GM21515 (cell line): Measurements from ENCODE around the gene CBS.
"Not testable (repeated sequence)": the region's sequence is repeated elsewhere in the genome, so short reads cannot be mapped to it uniquely, and the experiment has no call there.

Experiments
- ATAC-seq: cut with Tn5 transposase; IDR thresholded peaks from one replicate; pipeline ENCODE4 v1.9.1; 2021; ENCODE audit not compliant: unreplicated experiment

The CBS gene

DNA sequence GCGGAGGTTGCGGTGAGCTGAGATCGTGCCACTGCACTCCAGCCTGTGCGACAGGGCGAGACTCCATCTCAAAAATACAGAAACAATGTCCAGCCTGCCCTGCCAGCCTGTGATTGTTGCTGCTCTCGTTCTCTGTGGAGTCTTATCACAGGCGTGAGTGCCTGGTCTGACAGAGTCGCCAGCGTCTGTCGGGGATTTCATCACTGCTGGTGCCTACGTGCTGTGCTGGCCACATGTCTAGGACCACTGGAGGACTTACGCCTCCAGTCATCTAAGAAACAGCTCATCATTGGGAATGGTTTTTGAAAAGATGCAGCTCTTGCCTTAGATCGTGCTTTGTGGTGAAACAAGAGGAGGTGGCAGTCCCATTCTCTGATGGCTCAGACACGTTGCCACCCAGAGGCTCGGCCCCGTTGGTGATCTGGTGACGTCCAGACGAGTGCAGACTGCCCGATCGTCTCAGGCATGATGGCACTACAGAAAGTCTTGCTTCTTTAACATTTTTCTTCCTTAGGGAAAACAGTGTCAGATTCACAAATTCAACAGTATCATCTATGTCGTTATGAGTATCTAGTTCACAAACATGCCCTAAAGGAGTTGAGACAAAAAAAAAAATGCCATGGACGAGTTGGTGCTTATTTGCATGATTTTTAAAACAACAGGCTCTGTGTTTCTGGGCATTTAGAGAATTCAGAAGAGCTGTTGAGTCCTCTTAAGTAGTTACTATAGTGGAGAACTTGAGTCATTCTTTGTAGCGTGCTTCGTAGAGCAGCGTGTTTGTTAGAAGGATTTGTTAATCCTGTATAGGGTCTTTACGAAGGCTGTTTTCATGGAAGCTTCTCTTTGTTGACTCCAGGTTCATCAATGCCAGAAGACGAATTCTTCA, 47.5 kb downstream of the CBS start:
- ATAC-seq = no peak

DNA sequence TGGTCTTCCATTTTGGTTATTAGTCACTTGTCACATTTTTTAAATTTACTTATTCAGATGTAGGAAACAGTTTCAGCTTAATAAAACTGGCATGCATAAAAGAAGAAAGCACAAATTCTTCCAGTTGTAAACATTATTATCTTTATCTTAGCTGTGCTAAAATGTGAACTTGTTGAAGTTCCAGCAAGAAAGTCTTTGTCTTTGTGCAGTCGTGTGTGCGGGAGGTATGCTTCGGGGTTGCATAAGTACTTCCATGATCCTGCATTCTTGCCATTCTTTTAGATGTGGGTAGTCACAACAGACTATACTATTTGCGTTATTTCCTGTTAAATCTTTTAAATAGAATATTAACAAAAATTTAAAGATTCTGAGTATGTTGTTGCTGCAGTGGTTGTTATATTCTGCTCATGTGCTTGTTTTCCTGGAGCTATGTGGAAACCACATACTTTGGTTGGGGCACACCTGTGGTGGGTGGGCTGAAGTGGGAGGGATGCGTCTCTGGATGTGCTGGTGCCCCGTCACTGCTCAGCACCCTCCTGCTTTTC, 49.9 kb downstream of the CBS start:
- no peak for ATAC-seq

DNA sequence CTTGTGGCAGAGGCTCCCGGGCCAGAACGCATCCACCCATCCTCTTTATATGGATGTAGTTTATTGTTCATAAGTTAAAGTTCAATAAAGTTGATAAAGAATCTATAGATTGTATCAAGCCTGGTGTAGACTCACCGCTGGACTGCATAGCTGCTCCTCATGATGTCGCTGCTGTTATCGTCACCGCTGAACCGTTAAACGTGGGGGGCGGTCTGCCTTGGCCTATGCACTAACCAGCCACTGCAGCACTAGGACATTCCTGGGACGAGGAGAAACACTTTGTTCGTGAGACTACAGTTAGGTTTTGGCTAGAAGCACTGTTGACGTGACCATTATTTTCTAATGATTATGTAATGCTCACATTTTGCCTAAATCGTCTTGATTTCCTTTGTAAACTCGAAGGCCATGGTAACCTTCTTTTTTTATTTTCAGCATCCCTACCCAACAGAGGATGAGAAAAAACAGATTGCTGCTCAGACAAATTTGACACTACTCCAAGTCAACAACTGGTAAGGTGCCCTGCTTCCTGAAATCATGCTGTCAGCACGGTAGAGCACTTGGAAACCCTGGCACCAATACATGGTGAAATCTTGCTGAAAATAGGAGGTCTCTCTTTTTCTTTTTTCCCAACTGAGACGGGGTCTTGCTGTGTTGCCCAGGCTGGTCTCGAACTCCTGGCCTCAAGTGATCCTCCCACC, 51.0 kb downstream of the CBS start:
- no peak for ATAC-seq

DNA sequence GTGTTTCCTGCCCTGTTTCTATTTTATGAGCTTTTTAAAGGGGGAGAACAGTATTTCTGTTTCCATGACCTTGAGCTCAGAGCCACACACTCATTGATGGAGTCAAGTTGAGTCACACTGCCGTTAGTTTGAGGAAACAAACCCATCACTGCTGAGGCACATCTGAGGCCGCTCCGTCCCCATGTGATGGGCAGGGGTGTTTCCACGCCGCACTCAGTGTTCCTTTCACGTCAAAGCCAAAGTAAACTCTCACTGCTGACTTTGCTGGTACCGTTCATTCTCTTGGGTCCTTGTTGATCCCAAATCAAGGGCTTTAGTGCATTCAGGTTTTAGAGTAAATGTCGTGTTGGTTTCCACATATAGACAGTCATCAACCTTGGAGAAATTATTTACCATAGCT, 52.5 kb downstream of the CBS start:
- no peak for ATAC-seq

DNA sequence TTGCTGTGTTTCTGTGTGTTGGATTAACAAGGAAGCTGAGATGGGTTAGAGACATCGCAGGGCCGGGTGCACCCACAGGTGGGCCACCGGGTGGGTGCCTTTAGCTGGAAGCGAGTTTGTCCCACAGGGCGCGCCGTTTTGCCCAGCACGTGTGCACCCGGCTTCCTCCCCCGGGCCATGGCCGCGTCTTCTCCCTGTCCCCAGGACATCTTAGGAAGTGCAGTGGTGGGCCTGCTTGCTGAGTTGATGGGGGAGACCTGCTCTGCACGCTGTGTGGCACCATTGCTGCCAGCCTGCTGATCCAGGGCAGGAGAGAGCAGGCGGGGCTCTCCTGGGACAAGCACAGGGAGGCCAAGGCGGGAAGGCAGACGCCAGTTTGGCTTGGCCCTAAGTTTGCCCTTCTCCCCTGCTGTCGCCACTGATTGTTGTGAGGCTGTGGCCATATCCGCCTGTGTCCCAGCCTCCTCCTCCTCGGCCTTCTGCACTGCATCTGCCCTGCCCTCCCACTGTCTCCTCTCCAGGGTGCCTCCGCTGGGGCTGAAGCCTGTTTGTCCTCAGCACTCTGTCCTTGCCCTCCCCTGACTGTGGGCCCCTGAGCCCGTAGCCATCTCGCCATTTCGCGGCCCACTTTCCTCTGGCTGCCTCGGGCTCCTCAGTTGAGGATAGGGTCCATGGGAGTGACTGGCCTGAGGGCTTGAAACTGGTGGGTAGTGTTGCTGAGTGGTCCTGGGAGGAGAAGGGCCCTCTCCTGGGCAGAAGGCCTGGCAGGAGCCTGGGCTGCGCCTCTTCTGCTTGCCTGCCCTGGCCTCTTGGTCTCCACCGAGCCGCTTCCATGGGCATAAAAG, 53.7 kb downstream of the CBS start:
- no peak for ATAC-seq

DNA sequence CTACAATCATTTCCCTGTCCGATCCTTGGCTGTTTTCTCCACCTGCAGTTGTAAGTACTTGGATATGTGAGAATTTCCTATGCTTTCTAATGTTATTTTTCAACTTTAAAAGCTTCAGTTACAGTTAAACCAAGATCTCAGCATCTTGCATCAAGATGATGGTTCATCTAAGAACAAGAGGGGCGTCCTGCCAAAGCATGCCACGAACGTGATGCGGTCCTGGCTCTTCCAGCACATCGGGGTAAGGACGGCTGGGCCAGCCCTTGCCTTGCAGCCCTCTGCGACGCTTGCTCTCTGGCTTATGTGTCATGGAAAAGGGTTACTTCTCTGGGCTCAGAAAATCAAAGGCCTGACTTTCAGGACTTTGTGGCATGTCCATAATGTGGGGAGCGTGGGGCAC, 54.4 kb downstream of the CBS start:
- ATAC-seq = no peak

- ATAC-seq = no peak
These were observed 54.9 kb downstream of the CBS start for GRCh38 chr21:43020771-43021170.

DNA sequence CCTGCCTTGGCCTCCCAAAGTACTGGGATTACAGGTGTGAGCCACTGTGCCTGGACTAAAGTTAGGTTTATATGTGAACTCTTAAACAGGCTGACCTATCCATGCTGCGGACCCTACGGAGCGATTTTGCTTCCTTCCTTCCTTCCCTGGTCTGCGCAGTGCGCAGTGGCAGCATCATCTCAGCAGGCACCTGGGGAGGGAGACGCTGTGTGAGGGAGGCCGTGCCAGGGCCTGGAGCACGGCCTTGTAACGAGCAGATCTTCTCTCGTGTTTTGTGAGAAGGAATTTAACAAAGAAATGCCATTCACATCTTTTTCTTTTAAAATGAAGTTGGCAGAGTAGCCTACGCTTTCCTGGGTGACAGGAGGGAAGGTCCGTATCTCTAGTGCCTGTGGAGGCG, 55.5 kb downstream of the CBS start:
- ATAC-seq = no peak

DNA sequence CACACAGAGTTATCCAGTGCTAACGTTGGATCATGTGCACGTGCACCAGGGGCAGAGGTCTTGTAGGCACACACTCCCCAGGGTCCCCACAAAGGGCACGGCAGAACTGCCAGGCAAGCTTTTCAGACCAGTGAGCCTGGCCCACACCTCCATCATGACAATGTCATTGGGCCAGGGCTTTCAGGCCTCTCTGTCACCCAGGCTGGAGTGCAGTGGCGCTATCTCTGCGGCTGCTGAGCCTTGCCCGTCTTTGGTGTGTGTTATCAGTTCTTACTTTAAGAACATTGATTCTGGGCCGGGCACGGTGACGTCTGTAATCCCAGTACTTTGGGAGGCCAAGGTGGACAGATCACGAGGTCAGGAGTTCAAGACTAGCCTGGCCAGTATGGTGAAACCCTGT, 57.1 kb downstream of the CBS start:
- ATAC-seq = no peak

GRCh38 chr21:43016728-43017127, 58.9 kb downstream of the CBS start:
- no peak for ATAC-seq

DNA sequence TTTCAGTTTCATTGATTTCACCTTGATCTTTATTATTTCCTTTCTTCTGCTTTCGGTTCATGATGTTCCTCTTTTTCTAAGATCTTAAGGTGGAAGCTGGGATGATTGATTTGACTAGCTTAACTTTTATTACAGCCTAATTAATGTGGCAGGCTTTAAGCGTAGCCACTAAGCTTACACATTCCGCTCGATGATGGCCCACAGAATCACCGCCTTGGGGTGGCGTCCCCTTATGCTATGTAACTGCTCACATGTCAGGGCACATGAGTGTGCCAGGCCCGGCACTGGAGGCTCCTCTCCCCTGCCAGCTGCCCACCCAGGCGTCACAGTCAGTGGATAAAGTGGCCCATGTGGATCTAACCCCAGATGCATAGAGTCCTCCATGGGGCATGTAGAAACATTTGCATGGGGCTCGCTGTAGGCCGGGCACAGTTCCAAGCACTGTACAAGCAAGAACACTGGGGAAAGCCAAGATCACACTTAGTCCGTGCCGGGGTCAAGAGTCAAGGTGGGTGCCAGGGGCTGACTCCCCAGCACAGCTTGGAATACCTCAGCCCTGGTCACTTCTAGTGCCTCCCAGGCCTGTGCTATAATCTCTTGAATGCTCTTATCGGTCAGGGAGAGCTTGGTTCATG, 59.6 kb downstream of the CBS start:
- ATAC-seq = no peak

DNA sequence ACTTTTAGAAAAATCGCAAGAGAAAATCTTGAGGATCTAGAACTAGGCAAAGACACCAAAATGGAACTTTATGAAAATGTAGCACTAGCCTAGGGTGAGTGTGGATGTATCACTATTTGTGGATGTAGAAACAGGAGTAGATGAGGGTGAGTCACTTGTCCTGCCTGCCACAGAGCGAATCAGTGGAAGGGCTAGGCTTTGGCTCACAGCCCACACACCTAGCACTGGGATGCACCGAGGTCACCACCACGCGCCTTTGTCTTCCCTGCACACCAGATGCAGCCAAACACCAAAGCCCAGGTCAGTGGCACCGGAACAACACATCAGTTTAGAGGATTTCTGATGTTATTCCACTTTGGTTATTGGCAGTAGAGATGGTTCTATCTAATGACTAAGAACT, 63.0 kb downstream of the CBS start:
- no peak for ATAC-seq

GRCh38 chr21:43006874-43007208, 68.8 kb downstream of the CBS start:
- ATAC-seq = no peak

DNA sequence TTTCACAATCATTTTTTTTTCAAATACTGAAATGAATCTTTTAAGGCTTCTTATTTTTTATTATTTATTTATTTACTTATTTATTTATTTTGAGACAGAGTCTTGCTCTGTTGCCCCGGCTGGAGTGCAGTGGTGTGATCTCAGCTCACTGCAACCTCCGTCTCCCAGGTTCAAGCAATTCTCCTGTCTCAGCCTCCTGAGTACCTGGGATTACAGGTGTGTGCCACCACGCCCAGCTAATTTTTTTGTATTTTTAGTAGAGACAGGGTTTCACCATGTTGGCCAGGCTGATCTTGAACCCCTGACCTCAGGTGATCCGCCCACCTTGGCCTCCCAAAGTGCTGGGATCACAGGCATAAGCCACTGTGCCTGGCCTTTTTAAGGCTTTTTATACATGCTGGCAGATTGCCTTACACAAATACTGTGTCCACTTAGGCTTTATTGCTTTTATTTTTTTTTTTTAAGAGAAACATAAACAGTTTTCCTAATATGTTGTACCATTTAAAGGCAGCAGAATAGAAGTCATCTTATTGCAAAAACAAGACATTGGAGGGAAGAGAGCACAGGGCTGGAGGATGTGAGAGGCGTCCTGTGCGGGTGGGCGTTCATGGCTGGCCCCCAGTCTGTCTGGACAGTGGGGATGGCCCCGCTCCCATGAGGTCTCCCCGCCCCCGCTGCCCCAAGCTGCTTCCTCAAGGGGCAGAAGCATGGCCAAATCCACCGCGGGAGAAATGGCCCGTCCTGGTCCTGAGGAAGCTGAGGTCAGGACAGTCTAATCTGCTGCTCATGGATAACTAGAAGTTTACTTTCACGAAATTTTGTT, 69.4 kb downstream of the CBS start:
- ATAC-seq = not testable (repeated sequence)

DNA sequence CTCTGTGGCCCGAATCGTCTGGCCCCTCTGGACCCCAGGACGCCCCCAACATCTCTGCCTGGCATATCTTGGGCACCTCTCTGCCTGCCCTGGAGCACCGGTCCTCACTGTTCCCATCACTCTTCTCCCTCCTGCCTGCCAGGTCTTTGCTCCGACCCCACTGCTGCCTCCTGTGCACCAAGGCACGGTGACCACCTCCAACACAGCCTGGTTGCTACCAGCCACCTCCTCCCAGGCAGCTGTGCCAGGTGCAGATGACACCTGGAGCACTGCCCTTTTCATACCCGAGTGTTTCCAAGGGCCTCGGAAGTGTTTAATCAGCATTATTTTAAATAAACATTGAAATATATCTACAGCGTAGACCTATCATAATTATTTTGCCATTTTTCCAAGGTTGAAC, 70.0 kb downstream of the CBS start:
- no peak for ATAC-seq

DNA sequence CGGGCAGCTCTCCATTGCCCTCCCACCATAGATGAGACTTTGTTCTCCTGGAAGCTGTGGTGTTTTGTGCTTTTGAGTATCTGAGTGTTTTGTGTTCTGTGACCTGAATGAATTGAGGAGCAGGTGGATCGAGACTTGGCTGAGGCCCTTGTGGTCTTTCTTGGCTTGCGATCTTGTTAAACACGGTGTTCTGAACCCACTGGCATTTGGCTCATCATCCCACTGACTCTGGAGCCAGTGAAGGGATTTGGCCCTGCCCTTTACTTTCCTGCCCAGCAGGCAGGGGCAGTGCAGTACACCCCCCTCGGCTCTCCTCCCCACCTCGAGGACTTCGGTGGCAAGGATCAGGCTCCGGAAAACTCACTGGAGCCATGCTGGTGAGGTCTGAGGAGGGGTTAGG, 70.7 kb downstream of the CBS start:
- no peak for ATAC-seq
